GM19463 (cell line): ENCODE data around the gene NCDN.

ENCODE experiments used
- ATAC-seq: cut with Tn5 transposase; IDR thresholded peaks from one replicate; pipeline ENCODE4 v1.9.1; 2021; ENCODE audit warnings: mild to moderate bottlenecking, moderate library complexity; ENCODE audit not compliant: unreplicated experiment

Gene NCDN

GRCh38 chr1:35557611-35558373, at the start of gene NCDN:
Gene NCDN, plus strand, starts transcription at chr1:35557799. Its CDS starts 392 bp downstream, at chr1:35558191.
- peak; percentile 86 for ATAC-seq

- ATAC-seq, result no peak
Observed at GRCh38 chr1:35507947-35508346, 49.7 kb upstream of the NCDN start.

GRCh38 chr1:35509558-35509957, 48.0 kb upstream of the NCDN start:
- ATAC-seq, result no peak

GRCh38 chr1:35511305-35511704, 46.3 kb upstream of the NCDN start:
- no peak for ATAC-seq

GRCh38 chr1:35518183-35518582, 39.4 kb upstream of the NCDN start:
- ATAC-seq, result no peak

- no peak for ATAC-seq
Observed at GRCh38 chr1:35519432-35519831, 38.2 kb upstream of the NCDN start.

- no peak for ATAC-seq
Observed at GRCh38 chr1:35524106-35524505, 33.5 kb upstream of the NCDN start.

GRCh38 chr1:35530168-35530567, 27.4 kb upstream of the NCDN start:
- ATAC-seq, result no peak

GRCh38 chr1:35530946-35531345, 26.7 kb upstream of the NCDN start:
- no peak for ATAC-seq

- no peak for ATAC-seq
Observed at GRCh38 chr1:35531368-35531767, 26.2 kb upstream of the NCDN start.

GRCh38 chr1:35532497-35533223, 24.9 kb upstream of the NCDN start:
- no peak for ATAC-seq

GRCh38 chr1:35533586-35533985, 24.0 kb upstream of the NCDN start:
- no peak for ATAC-seq

GRCh38 chr1:35535243-35535642, 22.4 kb upstream of the NCDN start:
- ATAC-seq, result no peak

GRCh38 chr1:35536556-35537162, 20.9 kb upstream of the NCDN start:
- no peak for ATAC-seq

GRCh38 chr1:35537806-35538205, 19.8 kb upstream of the NCDN start:
- no peak for ATAC-seq

- peak; percentile 56 for ATAC-seq
Observed at GRCh38 chr1:35539073-35539823, 18.4 kb upstream of the NCDN start.

GRCh38 chr1:35539824-35540261, 17.8 kb upstream of the NCDN start:
- no peak for ATAC-seq

- ATAC-seq, result no peak
Observed at GRCh38 chr1:35544976-35545375, 12.6 kb upstream of the NCDN start.

- ATAC-seq, result no peak
Observed at GRCh38 chr1:35546614-35547013, 11.0 kb upstream of the NCDN start.

- ATAC-seq, result no peak
Observed at GRCh38 chr1:35553851-35554250, 3.7 kb upstream of the NCDN start.
